Psoas muscle (tissue), 8 donors: Measurements from ENCODE around the gene DTD2. TPM values are rescaled to one million over a fixed set of nuclear protein-coding genes. Genes with fewer than 3 reads are reported as not detected.

ENCODE experiments used
- ATAC-seq, 4 donors: fragments of 200-7000 bp; cut with Tn5 transposase; one replicate each; pipeline ENCODE4 v1.9.1; 2020; ENCODE audit warnings: moderate library complexity in 3 of 4, mild to moderate bottlenecking in 2 of 4
- DNase-seq, 2 donors: peaks; one replicate each; pipeline ENCODE4 v3.0.0-alpha.2; 2020
- H3K27ac ChIP-seq: fragments of 200-600 bp; one replicate; pipeline ENCODE4 v1.8.0; 2022
- H3K27me3 ChIP-seq, 3 donors: fragments of 200-600 bp in 1 of 3; one replicate each; pipeline versions ENCODE4 v1.6.1 to v1.8.0; 2013 to 2022; ENCODE audit warnings: low read length in 2 of 3, mild to moderate bottlenecking in 2 of 3, moderate library complexity in 1 of 3; ENCODE audit not compliant: insufficient read depth in 3 of 3
- H3K36me3 ChIP-seq, 2 donors: fragments of 200-600 bp in 1 of 2; one replicate each; pipeline versions ENCODE4 v1.6.1 to v1.8.0; 2013 to 2022; ENCODE audit warnings: low read depth in 1 of 2, mild to moderate bottlenecking in 1 of 2, moderate library complexity in 1 of 2; ENCODE audit not compliant: insufficient read depth in 1 of 2
- H3K4me1 ChIP-seq: fragments of 200-600 bp; one replicate; pipeline ENCODE4 v1.8.0; 2022
- H3K4me3 ChIP-seq: fragments of 200-600 bp; one replicate; pipeline ENCODE4 v1.8.0; 2022; ENCODE audit warnings: mild to moderate bottlenecking
- H3K9me3 ChIP-seq: fragments of 200-600 bp; one replicate; pipeline ENCODE4 v1.8.0; 2022
- CTCF ChIP-seq: fragments of 200-600 bp; IDR thresholded peaks from one replicate; pipeline ENCODE4 v1.8.0; 2022; ENCODE audit warnings: antibody characterized with exemption
- WGBS, 3 donors: extraction: QIAGEN DNeasy Blood & Tissue Kit; methylation state at CpG; one replicate each; pipeline versions ENCODE4 v1.1.6 to v1.1.7; 2013; 5-methylcytosine and 5-hydroxymethylcytosine counted together
- intact Hi-C, 2 donors: fragments of 100-400 bp; cut with DNase I; formaldehyde crosslinking; loops; one replicate each; pipeline versions ENCODE4 v1.11.0 to v1.14.2; 2022
- long read RNA-seq, 2 donors: library from polyadenylated mRNA; unstranded; transcript quantifications; one replicate each; pipeline ENCODE4 v2.0.0, GENCODE V29; 2021
- polyA plus RNA-seq, 3 donors: library from polyadenylated mRNA; stranded (reverse); fragments of 200-250 nt; gene quantifications; one replicate each; pipeline ENCODE4 v1.2.3, GENCODE V29; 2013
- total RNA-seq, 4 donors: library from RNA; stranded (reverse); fragmentation: NEBNext Ultra II Directional in 2 of 4; extraction: Animal tissue kit (Norgen Biotek cat#: 25700) in 2 of 4; gene quantifications; one replicate each; pipeline versions ENCODE4 v1.2.1 to v1.2.4, GENCODE V29; 2021 to 2023
- donor health status: healthy with polysubstance abuse.
- donor health status: DM: no; HTN: no; CAD: no; lungs with moderate emphysema.
- donor health status: Bipolar disorder and iron deficiency.
- donor health status: healthy.
- donor health status: DM: yes; HTN: yes; CAD: no.
- donor health status: DM: no; HTN: no; CAD: no.
- donor health status: DM: no; HTN: no; CAD: no.
- donor health status: DM: yes; HTN: yes; CAD: no.

The DTD2 gene
- total RNA-seq (1 to 10 TPM; 2.1 to 4.2 (median 3.3) TPM), polyA plus RNA-seq (1 to 10 TPM; 6.6 to 9.5 (median 6.6) TPM)
- long read RNA-seq, donor 1: 0 reads
- long read RNA-seq, donor 2, partial matches to known transcripts: 0 of 1 reads
- long read RNA-seq, donor 2, other reads (novel, unspliced or antisense): 0 of 1 reads

- WGBS, 3 donors: 2% methylated on average over 61 to 70 of the region's 70 CpGs
- Histone ChIP-seq H3K4me1 (peaks cover 11% of the 10 kb centered on the region), H3K27ac (peak within 1 kb of the TSS; percentile 94), H3K4me3 (peak within 1 kb of the TSS; percentile 90), H3K9me3 (no peaks in the 10 kb centered on the region), H3K27me3 (no peaks in the 10 kb centered on the region), H3K36me3 (peaks cover 2 to 14% of the 10 kb centered on the region in 2 donors)
- intact Hi-C loops: loop anchor here (5.0 kb wide), 2 partner anchors 40 to 105 kb away; partner anchors contain the start of gene NUBPL (in 1 of the 2)
- peak; percentile 99 to 100 (median 100) for ATAC-seq
- DNase-seq: peak; percentile 95 to 97
- no peak for TF ChIP-seq CTCF
Measured at GRCh38 chr14:31456841-31457664, at the start of gene DTD2. TSS of gene DTD2 (minus strand) at chr14:31457506. CDS start at chr14:31457393, 113 bp downstream.

GRCh38 chr14:31505411-31505810 is 48.1 kb upstream of the DTD2 start:
- Histone ChIP-seq H3K4me3 (no peak overlapping the region), H3K9me3 (no peaks in the 10 kb centered on the region), H3K27ac (no peak overlapping the region), H3K4me1 (no peaks in the 10 kb centered on the region), H3K27me3 (no peaks in the 10 kb centered on the region), H3K36me3 (no peaks in the 10 kb centered on the region)
- WGBS, 3 donors: 30 to 40% (median 35%) methylated on average over 1 of the region's 1 CpG
- ATAC-seq (no peak), DNase-seq (no peak)
- no peak for TF ChIP-seq CTCF
- intact Hi-C loops: loop anchor here in 1 of 2 donors (5.0 kb wide), 1 partner anchor 747 kb away; no protein-coding TSS in a partner anchor

- no peaks in the 10 kb centered on the region for H3K4me1 ChIP-seq
- WGBS, 3 donors: 78 to 85% (median 81%) methylated on average over 2 of the region's 2 CpGs
- intact Hi-C loops: no loop called here
- no peak overlapping the region for H3K27ac ChIP-seq
- TF ChIP-seq CTCF: no peak
- H3K27me3 ChIP-seq: no peaks in the 10 kb centered on the region
- DNase-seq (no peak), ATAC-seq (no peak)
- H3K36me3 ChIP-seq: no peaks in the 10 kb centered on the region
- no peak overlapping the region for H3K4me3 ChIP-seq
- peaks cover 4% of the 10 kb centered on the region for H3K9me3 ChIP-seq
Measured at GRCh38 chr14:31501870-31502269, 44.6 kb upstream of the DTD2 start.

- Histone ChIP-seq H3K9me3 (no peaks in the 10 kb centered on the region), H3K4me1 (no peaks in the 10 kb centered on the region), H3K27me3 (peaks cover 0 to 3% (median 0%) of the 10 kb centered on the region in 3 donors), H3K4me3 (no peak overlapping the region), H3K36me3 (no peaks in the 10 kb centered on the region), H3K27ac (no peak overlapping the region)
- 77 to 94% (median 83%) methylated on average over 8 of the region's 8 CpGs for WGBS, 3 donors
- ATAC-seq (no peak), DNase-seq (no peak)
- no peak for TF ChIP-seq CTCF
- intact Hi-C loops: no loop called here
Measured at GRCh38 chr14:31492759-31493498, 35.6 kb upstream of the DTD2 start.
